OCI-LY1 (cell line): ENCODE measurements around the gene KRTAP16-1.

ENCODE experiments used
- H2AFZ ChIP-seq: fragments of 200-600 bp; sonication (generic), shearing (Covaris generic); 2 replicates; pipeline ENCODE4 v1.6.0; 2014; ENCODE audit warnings: antibody characterized with exemption, mild to moderate bottlenecking, low read length
- H3F3A ChIP-seq: fragments of 200-600 bp; sonication (generic), shearing (Covaris generic); 2 replicates; pipeline ENCODE4 v1.6.0; 2014; ENCODE audit warnings: mild to moderate bottlenecking, antibody characterized with exemption, low read length, moderate library complexity; ENCODE audit not compliant: insufficient read depth
- H3K27ac ChIP-seq: fragments of 200-600 bp; sonication (generic); 2 replicates; pipeline ENCODE4 v1.5.1; 2014; ENCODE audit warnings: low read length, mixed run types, mild to moderate bottlenecking, low read depth; ENCODE audit not compliant: poor library complexity, severe bottlenecking
- H3K27me3 ChIP-seq: fragments of 200-600 bp; sonication (generic); 2 replicates; pipeline ENCODE4 v1.6.0; 2014; ENCODE audit warnings: antibody characterized with exemption, mild to moderate bottlenecking, low read length, moderate library complexity; ENCODE audit not compliant: insufficient read depth
- H3K36me3 ChIP-seq: fragments of 200-600 bp; sonication (generic); 2 replicates; pipeline ENCODE4 v1.6.1; 2014; ENCODE audit warnings: mild to moderate bottlenecking, antibody characterized with exemption, low read length, moderate library complexity, mixed read lengths; ENCODE audit not compliant: insufficient read depth
- H3K4me1 ChIP-seq: fragments of 200-600 bp; sonication (generic); 2 replicates; pipeline ENCODE4 v1.5.1; 2014; ENCODE audit warnings: mild to moderate bottlenecking, low read length, moderate library complexity; ENCODE audit not compliant: insufficient read depth, severe bottlenecking
- H3K4me2 ChIP-seq: fragments of 200-600 bp; sonication (generic), shearing (Covaris generic); 2 replicates; pipeline ENCODE4 v1.6.1; 2014; ENCODE audit warnings: low read length
- H3K4me3 ChIP-seq: fragments of 200-600 bp; sonication (generic); 2 replicates; pipeline ENCODE4 v1.5.1; 2014; ENCODE audit warnings: low read length, low read depth, mild to moderate bottlenecking, mixed read lengths; ENCODE audit not compliant: poor library complexity, severe bottlenecking
- H3K79me2 ChIP-seq: fragments of 200-600 bp; shearing (Covaris generic); 2 replicates; pipeline ENCODE4 v1.6.1; 2016; ENCODE audit warnings: mixed run types, low read length, mixed read lengths; ENCODE audit not compliant: insufficient read depth
- H3K9ac ChIP-seq: fragments of 200-600 bp; sonication (generic), shearing (Covaris generic); 2 replicates; pipeline ENCODE4 v1.6.1; 2014; ENCODE audit warnings: mild to moderate bottlenecking, low read length, mixed read lengths
- H3K9me2 ChIP-seq: fragments of 200-600 bp; sonication (generic), shearing (Covaris generic); 2 replicates; pipeline ENCODE4 v1.6.1; 2014; ENCODE audit warnings: low read depth, mild to moderate bottlenecking, low read length, mixed read lengths
- H3K9me3 ChIP-seq: fragments of 200-600 bp; shearing (Covaris generic); 2 replicates; pipeline ENCODE4 v1.6.1; 2014; ENCODE audit warnings: low read length, mixed read lengths
- H4K20me1 ChIP-seq: fragments of 200-600 bp; sonication (generic), shearing (Covaris generic); 2 replicates; pipeline ENCODE4 v1.6.0; 2016; ENCODE audit warnings: mild to moderate bottlenecking, low read length; ENCODE audit not compliant: insufficient read depth
- EZH2 ChIP-seq: fragments of 200-600 bp; sonication (generic), shearing (Covaris generic); IDR thresholded peaks from 2 replicates; pipeline ENCODE4 v1.8.0; 2017; ENCODE audit warnings: borderline replicate concordance, mixed run types, mild to moderate bottlenecking, antibody characterized with exemption, low read length, moderate library complexity, mixed read lengths
- TF ChIP-seq, protein P1 (sequence below): fragments of 200-600 bp; sonication (generic), shearing (Covaris generic); IDR thresholded peaks from 2 replicates; pipeline ENCODE4 v1.5.1; 2017; ENCODE audit warnings: mild to moderate bottlenecking, antibody characterized with exemption, low read length, moderate library complexity, mixed read lengths

KRTAP16-1 gene

DNA sequence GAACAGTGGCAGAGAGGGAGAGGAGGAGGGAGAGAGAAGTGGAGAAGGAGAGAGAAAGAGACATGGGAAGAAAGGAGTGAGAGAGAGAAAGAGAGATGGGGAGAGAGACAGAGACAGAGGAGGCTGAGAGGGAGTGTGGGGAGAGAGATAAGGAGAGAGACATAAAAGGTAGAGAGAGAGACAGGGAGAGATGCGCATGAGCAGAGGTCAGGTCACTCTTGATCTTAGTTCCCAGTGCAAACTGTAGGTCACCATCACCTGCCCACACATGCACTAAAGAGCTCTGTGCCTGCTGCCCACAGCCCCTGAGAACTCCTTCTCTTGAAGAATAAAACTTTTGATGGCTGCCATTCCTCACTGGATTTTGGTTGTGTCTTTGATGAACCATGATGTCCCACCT is 26.6 kb upstream of the KRTAP16-1 start:
- Histone ChIP-seq H3K27me3 (no peaks in the 10 kb centered on the region), H3K79me2 (no peaks in the 10 kb centered on the region), H3K9ac (no peak overlapping the region), H3K9me3 (no peaks in the 10 kb centered on the region), H3K4me3 (no peak overlapping the region), H4K20me1 (no peaks in the 10 kb centered on the region), H3K4me2 (no peak overlapping the region), H3K36me3 (no peaks in the 10 kb centered on the region), H2AFZ (no peak overlapping the region), H3K9me2 (no peaks in the 10 kb centered on the region), H3F3A (no peaks in the 10 kb centered on the region), H3K27ac (no peak overlapping the region), H3K4me1 (no peaks in the 10 kb centered on the region)
- no peak for TF ChIP-seq EZH2
- TF ChIP-seq, protein P1, sequence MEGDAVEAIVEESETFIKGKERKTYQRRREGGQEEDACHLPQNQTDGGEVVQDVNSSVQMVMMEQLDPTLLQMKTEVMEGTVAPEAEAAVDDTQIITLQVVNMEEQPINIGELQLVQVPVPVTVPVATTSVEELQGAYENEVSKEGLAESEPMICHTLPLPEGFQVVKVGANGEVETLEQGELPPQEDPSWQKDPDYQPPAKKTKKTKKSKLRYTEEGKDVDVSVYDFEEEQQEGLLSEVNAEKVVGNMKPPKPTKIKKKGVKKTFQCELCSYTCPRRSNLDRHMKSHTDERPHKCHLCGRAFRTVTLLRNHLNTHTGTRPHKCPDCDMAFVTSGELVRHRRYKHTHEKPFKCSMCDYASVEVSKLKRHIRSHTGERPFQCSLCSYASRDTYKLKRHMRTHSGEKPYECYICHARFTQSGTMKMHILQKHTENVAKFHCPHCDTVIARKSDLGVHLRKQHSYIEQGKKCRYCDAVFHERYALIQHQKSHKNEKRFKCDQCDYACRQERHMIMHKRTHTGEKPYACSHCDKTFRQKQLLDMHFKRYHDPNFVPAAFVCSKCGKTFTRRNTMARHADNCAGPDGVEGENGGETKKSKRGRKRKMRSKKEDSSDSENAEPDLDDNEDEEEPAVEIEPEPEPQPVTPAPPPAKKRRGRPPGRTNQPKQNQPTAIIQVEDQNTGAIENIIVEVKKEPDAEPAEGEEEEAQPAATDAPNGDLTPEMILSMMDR, result no peak

DNA sequence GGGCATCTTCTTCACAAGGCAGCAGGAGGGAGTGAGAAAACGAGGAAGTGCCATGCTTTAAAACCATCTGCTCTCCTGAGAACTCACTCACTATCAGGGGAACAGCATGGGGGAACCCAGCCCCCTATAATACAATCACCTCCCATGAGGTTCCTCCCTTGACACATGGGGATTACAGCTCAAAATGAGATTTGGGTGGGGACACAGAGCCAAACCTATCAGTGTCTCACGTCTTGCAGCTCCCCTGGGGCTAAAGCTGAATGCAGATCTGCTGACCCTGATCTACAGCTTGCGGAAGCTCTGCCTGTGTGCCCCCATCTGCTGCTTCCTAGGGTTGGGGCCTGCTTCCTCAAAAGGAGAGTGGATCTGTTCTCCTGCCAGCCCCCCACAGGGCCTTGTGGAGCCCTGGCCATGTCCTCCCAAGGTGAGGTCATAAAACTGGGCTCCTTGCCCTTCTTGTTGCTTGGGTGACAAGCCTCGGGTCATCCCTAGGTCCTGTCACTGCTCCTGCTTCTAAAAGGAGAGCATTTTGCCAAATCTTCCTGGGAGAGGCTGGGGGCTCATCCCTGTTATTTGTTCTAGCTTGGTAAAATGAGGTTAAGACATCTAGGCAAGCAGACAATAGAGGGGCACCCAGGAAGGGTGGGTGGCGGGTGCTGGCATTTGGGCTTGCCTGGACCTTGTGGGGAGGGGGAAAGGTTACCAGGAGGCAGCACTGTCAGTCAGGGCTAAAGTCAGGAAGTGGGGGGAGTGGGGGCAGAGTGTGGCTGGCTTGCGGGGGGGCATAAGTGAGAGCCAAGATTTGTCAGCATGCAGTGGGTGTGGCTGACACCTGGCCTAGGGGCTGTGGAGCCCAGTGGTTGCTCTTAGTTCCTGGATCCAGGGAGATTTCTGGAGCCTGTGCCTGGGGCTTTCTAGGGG is 25.5 kb upstream of the KRTAP16-1 start:
- no peaks in the 10 kb centered on the region for H4K20me1 ChIP-seq
- H3K4me2 ChIP-seq, result no peak overlapping the region
- no peak overlapping the region for H2AFZ ChIP-seq
- no peaks in the 10 kb centered on the region for H3K9me2 ChIP-seq
- no peak overlapping the region for H3K27ac ChIP-seq
- no peaks in the 10 kb centered on the region for H3K9me3 ChIP-seq
- no peaks in the 10 kb centered on the region for H3K4me1 ChIP-seq
- H3K27me3 ChIP-seq, result no peaks in the 10 kb centered on the region
- H3K36me3 ChIP-seq, result no peaks in the 10 kb centered on the region
- no peaks in the 10 kb centered on the region for H3K79me2 ChIP-seq
- H3F3A ChIP-seq, result no peaks in the 10 kb centered on the region
- no peak overlapping the region for H3K9ac ChIP-seq
- no peak for TF ChIP-seq EZH2
- TF ChIP-seq, protein P1, result no peak
- no peak overlapping the region for H3K4me3 ChIP-seq

DNA sequence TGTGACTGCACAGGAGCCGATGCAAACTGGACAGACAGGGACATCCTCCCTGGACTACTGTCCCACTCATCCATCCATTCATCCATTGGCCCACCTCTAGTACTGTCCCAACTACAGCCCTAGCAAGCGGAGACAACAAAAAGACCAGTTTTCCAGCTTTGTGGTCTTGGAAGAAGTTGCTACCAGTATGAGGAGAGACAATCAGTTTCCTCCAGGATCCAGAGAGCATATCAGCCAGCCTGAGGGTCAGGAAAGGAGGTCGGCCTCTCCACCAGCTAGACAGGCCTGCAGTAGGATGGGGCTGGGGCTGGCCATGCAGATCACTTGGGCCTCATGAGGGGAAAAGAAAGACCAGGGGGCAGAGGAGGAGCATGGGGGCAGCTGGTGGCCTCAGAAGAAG is 24.7 kb upstream of the KRTAP16-1 start:
- H3F3A ChIP-seq, result no peaks in the 10 kb centered on the region
- H3K4me3 ChIP-seq, result no peak overlapping the region
- no peaks in the 10 kb centered on the region for H3K36me3 ChIP-seq
- H3K4me2 ChIP-seq, result no peak overlapping the region
- no peaks in the 10 kb centered on the region for H3K9me2 ChIP-seq
- no peaks in the 10 kb centered on the region for H3K9me3 ChIP-seq
- no peaks in the 10 kb centered on the region for H3K79me2 ChIP-seq
- TF ChIP-seq, protein P1, result no peak
- TF ChIP-seq EZH2, result no peak
- no peak overlapping the region for H3K9ac ChIP-seq
- no peaks in the 10 kb centered on the region for H3K4me1 ChIP-seq
- H3K27me3 ChIP-seq, result no peaks in the 10 kb centered on the region
- no peaks in the 10 kb centered on the region for H4K20me1 ChIP-seq
- H3K27ac ChIP-seq, result no peak overlapping the region
- H2AFZ ChIP-seq, result no peak overlapping the region
